ENCODE results near the gene LUM.

- TF ChIP-seq CTCF (IDR thresholded peaks at IDR 0.05 in 4 of 5, conservative IDR thresholded peaks at IDR 0.05 in 1 of 5) (no peak), POLR2A (IDR thresholded peaks at IDR 0.05) (no peak)
These were observed 46.7 kb downstream of the LUM start for GRCh38 chr12:91064640-91065039.

Data from gastrocnemius medialis (tissue), 4 donors.